Kidney epithelial cell (primary cell): Measurements from ENCODE around the gene CDH8. TPM values are rescaled to one million over a fixed set of nuclear protein-coding genes. Genes with fewer than 3 reads are reported as not detected.

Source experiments
- DNase-seq: peaks from one replicate; pipeline ENCODE4 v3.0.0-alpha.2; 2010; ENCODE audit warnings: low read depth
- H3K27me3 ChIP-seq: 2 replicates; pipeline ENCODE4 v1.6.0; 2011; ENCODE audit warnings: low read length; ENCODE audit not compliant: control insufficient read depth, insufficient read depth
- H3K36me3 ChIP-seq: 2 replicates; pipeline ENCODE4 v1.5.1; 2011; ENCODE audit warnings: low read length; ENCODE audit not compliant: control insufficient read depth, insufficient read depth
- H3K4me3 ChIP-seq: 2 replicates; pipeline ENCODE4 v1.5.1; 2011; ENCODE audit warnings: low read depth, mild to moderate bottlenecking, control low read depth, low read length
- CTCF ChIP-seq: IDR thresholded peaks from 2 replicates; pipeline ENCODE4 v1.5.1; 2011; ENCODE audit warnings: mild to moderate bottlenecking, moderate library complexity, low read length, control low read depth, inconsistent platforms; ENCODE audit not compliant: insufficient read depth, poor library complexity, severe bottlenecking
- total RNA-seq: library from RNA; depleted of rRNA; stranded (reverse); fragments of >200 nt; gene quantifications from 2 replicates; pipeline ENCODE4 v1.2.3, GENCODE V29; 2015

The CDH8 gene
- total RNA-seq, 1 donor from 2014 or later, result 0.92 TPM

- H3K27me3 ChIP-seq, result peaks cover 42% of the 10 kb centered on the region
- TF ChIP-seq CTCF, result no peak
- no peak overlapping the region for H3K4me3 ChIP-seq
- no peaks in the 10 kb centered on the region for H3K36me3 ChIP-seq
- DNase-seq, result no peak
Observed at GRCh38 chr16:62038225-62038624, 2.0 kb upstream of the CDH8 start.

- no peak for TF ChIP-seq CTCF
- no peak overlapping the region for H3K4me3 ChIP-seq
- no peak for DNase-seq
- no peaks in the 10 kb centered on the region for H3K36me3 ChIP-seq
- H3K27me3 ChIP-seq, result peaks cover 44% of the 10 kb centered on the region
Observed at GRCh38 chr16:62036802-62037135, 531 bp upstream of the CDH8 start.

- TF ChIP-seq CTCF, result no peak
- Histone ChIP-seq H3K27me3 (peaks cover 44% of the 10 kb centered on the region), H3K4me3 (peak overlapping the region; percentile 29), H3K36me3 (no peaks in the 10 kb centered on the region)
- no peak for DNase-seq
Observed at GRCh38 chr16:62035115-62036092, 834 bp downstream of the CDH8 start.

GRCh38 chr16:62034231-62035114, 1.8 kb downstream of the CDH8 start:
- no peaks in the 10 kb centered on the region for H3K36me3 ChIP-seq
- H3K4me3 ChIP-seq, result peak overlapping the region; percentile 29
- peaks cover 44% of the 10 kb centered on the region for H3K27me3 ChIP-seq
- no peak for TF ChIP-seq CTCF
- no peak for DNase-seq

GRCh38 chr16:62033065-62033464, 3.2 kb downstream of the CDH8 start:
- Histone ChIP-seq H3K36me3 (no peaks in the 10 kb centered on the region), H3K4me3 (no peak overlapping the region), H3K27me3 (peaks cover 42% of the 10 kb centered on the region)
- TF ChIP-seq CTCF, result no peak
- no peak for DNase-seq
